ENCODE data around the gene KLHL3. TPM values are rescaled to one million over a fixed set of nuclear protein-coding genes. Genes with fewer than 3 reads are reported as not detected.

KLHL3 gene
- total and polyA plus RNA-seq, 9 donors: 2.6 to 4.8 (median 4.0) TPM

DNA sequence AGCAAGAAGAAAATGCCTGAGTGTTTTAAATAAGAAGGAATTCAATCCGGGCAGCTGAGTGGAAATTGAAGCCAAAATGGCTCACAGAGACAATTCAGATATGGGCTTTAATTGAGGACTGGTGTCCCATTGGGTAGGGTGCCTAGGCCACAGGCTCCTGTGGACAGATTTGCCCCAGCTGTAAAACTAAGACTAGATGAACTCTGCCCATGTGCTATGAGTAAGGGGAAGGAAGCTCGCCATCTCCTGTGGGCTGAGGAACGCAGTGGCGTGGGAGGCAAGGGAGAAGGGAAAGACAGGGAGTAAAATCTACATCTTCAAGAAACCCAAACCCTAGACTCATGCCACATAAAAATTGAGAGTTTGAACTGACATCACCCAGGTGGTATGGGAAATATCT, 66.1 kb downstream of the KLHL3 start:
- Histone ChIP-seq H3K36me3 (ENCODE audit: control insufficient read depth, insufficient read depth, low read length) (no peaks in the 10 kb centered on the region), H3K4me1 (ENCODE audit: control insufficient read depth, insufficient read depth, low read length) (peaks cover 14% of the 10 kb centered on the region), H3K27ac (ENCODE audit: low read length) (no peak overlapping the region), H3K27me3 (ENCODE audit: control insufficient read depth, insufficient read depth, low read length) (no peaks in the 10 kb centered on the region), H3K4me3 (ENCODE audit: low read length) (no peak overlapping the region), H3K9me3 (replicated peaks; ENCODE audit: control insufficient read depth, low read depth, low read length) (no peaks in the 10 kb centered on the region)
- WGBS (ENCODE audit: insufficient coverage): 78% methylated on average over 1 of the region's 4 CpGs
- DNase-seq: no peak

DNA sequence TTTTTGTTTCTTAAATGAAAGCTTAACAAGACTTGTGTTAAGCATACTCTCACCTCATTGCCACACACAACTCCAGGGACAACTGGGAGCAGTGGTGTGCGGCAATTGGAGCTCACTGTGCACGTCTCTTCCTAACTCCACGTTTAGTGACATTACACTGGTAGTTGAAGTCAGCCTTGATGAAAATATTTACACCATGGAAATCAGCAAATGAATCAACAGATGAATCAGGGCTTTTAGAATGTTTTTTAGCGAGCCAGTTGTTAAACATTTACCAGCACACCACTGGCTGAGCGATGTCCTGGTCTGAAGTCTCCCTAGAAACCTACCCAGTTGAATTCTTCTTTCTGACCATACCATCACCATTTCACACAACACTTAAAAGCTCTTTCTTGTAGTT, 67.3 kb downstream of the KLHL3 start:
- Histone ChIP-seq H3K36me3 (ENCODE audit: control insufficient read depth, insufficient read depth, low read length) (no peaks in the 10 kb centered on the region), H3K27me3 (ENCODE audit: control insufficient read depth, insufficient read depth, low read length) (no peaks in the 10 kb centered on the region), H3K4me3 (ENCODE audit: low read length) (no peak overlapping the region), H3K9me3 (replicated peaks; ENCODE audit: control insufficient read depth, low read depth, low read length) (no peaks in the 10 kb centered on the region), H3K4me1 (ENCODE audit: control insufficient read depth, insufficient read depth, low read length) (peaks cover 14% of the 10 kb centered on the region), H3K27ac (ENCODE audit: low read length) (no peak overlapping the region)
- no peak for DNase-seq
- 93% methylated on average over 2 of the region's 5 CpGs for WGBS (ENCODE audit: insufficient coverage)

DNA sequence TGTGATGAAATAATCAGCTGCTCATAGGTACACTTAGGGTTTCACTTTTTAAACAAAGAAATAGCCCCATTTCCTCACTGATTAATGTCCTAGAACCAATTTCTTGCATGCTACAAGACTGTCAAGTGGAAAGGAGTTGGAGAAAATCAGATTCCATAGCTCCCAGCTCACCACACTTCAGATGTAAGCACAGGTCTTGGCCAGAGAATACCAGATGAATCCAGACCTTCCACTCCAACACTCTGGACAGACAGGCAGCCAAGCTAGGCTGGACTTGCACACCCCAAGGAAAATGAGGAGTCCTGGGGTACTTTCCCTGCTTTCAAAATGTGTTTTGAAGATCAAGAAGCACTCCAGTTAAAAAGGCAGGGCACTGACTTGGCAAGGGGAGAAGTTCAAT, 68.5 kb downstream of the KLHL3 start:
- H3K27me3 ChIP-seq (ENCODE audit: control insufficient read depth, insufficient read depth, low read length): no peaks in the 10 kb centered on the region
- peak; percentile 7 for DNase-seq
- H3K4me1 ChIP-seq (ENCODE audit: control insufficient read depth, insufficient read depth, low read length): peaks cover 14% of the 10 kb centered on the region
- H3K4me3 ChIP-seq (ENCODE audit: low read length): no peak overlapping the region
- no peak overlapping the region for H3K27ac ChIP-seq (ENCODE audit: low read length)
- H3K36me3 ChIP-seq (ENCODE audit: control insufficient read depth, insufficient read depth, low read length): no peaks in the 10 kb centered on the region
- H3K9me3 ChIP-seq (replicated peaks; ENCODE audit: control insufficient read depth, low read depth, low read length): no peaks in the 10 kb centered on the region

DNA sequence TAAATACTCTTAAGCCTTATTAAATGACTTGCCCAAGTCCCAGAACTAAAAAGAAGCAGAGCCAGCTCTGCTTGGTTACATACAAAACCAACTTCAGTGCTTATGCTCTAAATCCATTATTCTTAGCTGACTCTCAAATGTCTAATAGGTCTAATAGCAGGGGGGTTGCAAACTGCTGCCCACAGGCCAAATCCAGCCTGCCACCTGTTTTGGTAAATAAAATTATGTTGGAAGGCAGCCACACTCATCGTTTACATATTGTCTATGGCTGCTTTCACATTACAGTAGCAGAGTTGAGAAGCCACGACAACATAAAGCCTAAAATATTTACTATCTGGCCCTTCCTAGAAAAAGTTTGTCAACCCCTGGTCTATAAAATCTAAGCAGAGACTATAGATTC, 69.0 kb downstream of the KLHL3 start:
- Histone ChIP-seq H3K9me3 (replicated peaks; ENCODE audit: control insufficient read depth, low read depth, low read length) (no peaks in the 10 kb centered on the region), H3K4me1 (ENCODE audit: control insufficient read depth, insufficient read depth, low read length) (peaks cover 14% of the 10 kb centered on the region), H3K27me3 (ENCODE audit: control insufficient read depth, insufficient read depth, low read length) (no peaks in the 10 kb centered on the region), H3K4me3 (ENCODE audit: low read length) (no peak overlapping the region), H3K36me3 (ENCODE audit: control insufficient read depth, insufficient read depth, low read length) (no peaks in the 10 kb centered on the region), H3K27ac (ENCODE audit: low read length) (peak overlapping the region; percentile 70)
- WGBS (ENCODE audit: insufficient coverage): no CpG with 5 or more reads among the region's 2 CpGs
- peak; percentile 40 for DNase-seq

DNA sequence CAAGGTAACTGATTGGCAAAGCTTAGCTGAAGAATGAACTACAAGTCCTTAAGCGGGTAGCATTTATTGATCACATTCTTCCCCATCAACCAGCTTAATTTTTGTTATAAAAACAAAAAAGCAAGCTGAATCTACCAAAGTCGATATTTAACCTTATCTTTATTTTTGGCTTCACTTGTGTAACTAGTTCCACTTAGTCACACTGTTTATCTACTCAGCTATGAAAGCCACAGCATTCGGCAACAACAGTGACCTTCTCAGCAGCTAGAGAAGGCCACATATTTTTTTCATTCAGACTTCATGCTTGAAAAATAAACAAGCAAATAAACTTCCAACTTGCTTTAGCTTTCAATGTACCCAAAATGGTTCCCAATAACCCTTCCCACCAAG, 69.4 kb downstream of the KLHL3 start:
- H3K36me3 ChIP-seq (ENCODE audit: control insufficient read depth, insufficient read depth, low read length): no peaks in the 10 kb centered on the region
- no peaks in the 10 kb centered on the region for H3K9me3 ChIP-seq (replicated peaks; ENCODE audit: control insufficient read depth, low read depth, low read length)
- no peak overlapping the region for H3K4me3 ChIP-seq (ENCODE audit: low read length)
- H3K4me1 ChIP-seq (ENCODE audit: control insufficient read depth, insufficient read depth, low read length): peaks cover 14% of the 10 kb centered on the region
- 92% methylated on average over 3 of the region's 3 CpGs for WGBS (ENCODE audit: insufficient coverage)
- H3K27me3 ChIP-seq (ENCODE audit: control insufficient read depth, insufficient read depth, low read length): no peaks in the 10 kb centered on the region
- DNase-seq: no peak
- H3K27ac ChIP-seq (ENCODE audit: low read length): peak overlapping the region; percentile 70

DNA sequence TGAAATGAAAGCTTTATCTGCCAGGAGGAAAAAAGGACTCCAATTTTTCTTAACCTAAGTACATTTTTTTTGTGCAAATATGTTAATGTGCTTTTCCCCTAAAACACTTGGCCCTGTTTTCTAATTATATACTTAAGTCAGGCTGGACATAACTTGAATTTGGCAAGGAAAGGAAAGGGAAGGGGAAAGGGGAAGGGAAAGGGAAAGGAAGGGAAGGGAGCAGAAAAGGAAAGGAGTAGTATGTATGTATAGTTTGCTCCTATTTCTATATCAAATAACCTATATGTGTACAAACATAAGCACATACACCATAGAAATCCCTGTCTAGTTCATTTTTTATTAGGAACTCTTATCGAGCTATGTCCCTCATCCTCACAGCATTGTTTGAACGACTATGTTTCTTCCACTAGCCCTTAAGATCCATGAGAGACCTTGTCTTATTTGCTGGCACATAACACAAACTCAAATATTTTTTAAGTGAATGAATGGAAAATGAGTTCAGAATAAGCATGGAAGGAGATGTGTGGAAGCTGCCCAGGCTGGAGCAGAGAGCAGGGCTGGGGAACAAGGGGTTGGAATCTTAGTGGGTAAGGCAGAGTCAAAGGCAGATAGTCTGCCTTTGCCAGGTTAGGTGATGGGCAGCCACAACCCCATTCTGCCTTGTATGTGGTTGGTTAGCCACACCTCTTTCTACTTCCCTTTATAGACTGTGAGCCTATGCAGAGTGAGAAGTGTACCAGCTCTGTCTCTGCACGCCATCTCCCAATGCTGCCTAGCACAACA, 70.0 kb downstream of the KLHL3 start:
- Histone ChIP-seq H3K27me3 (ENCODE audit: control insufficient read depth, insufficient read depth, low read length) (no peaks in the 10 kb centered on the region), H3K36me3 (ENCODE audit: control insufficient read depth, insufficient read depth, low read length) (no peaks in the 10 kb centered on the region), H3K4me1 (ENCODE audit: control insufficient read depth, insufficient read depth, low read length) (peaks cover 14% of the 10 kb centered on the region), H3K4me3 (ENCODE audit: low read length) (no peak overlapping the region), H3K9me3 (replicated peaks; ENCODE audit: control insufficient read depth, low read depth, low read length) (no peaks in the 10 kb centered on the region), H3K27ac (ENCODE audit: low read length) (peak overlapping the region; percentile 70)
- no CpG with 5 or more reads among the region's 3 CpGs for WGBS (ENCODE audit: insufficient coverage)
- peak; percentile 79 for DNase-seq

DNA sequence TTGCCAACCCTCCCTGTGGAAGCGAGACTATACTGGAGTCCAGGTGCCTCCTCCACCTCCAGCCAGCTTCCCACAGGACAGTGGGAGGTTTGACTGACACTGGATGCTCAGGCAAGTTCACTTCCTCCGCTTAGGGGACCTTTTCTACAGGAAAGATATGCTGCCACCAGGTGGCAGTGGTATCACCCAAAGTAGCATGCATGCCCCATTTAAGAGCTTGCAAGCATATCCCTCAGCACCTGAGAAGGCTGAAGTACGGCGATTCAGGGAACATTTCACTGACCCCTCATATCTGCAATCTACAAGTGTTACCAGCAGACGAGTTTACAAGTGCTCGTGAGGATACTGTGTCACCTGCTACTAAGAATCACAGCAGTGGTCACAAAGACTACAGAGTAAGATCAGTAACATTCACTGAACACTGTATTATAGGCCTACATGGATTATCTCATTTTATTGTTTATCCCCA, 75.5 kb downstream of the KLHL3 start:
- no peaks in the 10 kb centered on the region for H3K36me3 ChIP-seq (ENCODE audit: control insufficient read depth, insufficient read depth, low read length)
- H3K27ac ChIP-seq (ENCODE audit: low read length): no peak overlapping the region
- H3K4me3 ChIP-seq (ENCODE audit: low read length): no peak overlapping the region
- H3K27me3 ChIP-seq (ENCODE audit: control insufficient read depth, insufficient read depth, low read length): no peaks in the 10 kb centered on the region
- DNase-seq: peak; percentile 85
- WGBS (ENCODE audit: insufficient coverage): 7% methylated on average over 4 of the region's 6 CpGs
- no peaks in the 10 kb centered on the region for H3K9me3 ChIP-seq (replicated peaks; ENCODE audit: control insufficient read depth, low read depth, low read length)
- peaks cover 2% of the 10 kb centered on the region for H3K4me1 ChIP-seq (ENCODE audit: control insufficient read depth, insufficient read depth, low read length)

DNA sequence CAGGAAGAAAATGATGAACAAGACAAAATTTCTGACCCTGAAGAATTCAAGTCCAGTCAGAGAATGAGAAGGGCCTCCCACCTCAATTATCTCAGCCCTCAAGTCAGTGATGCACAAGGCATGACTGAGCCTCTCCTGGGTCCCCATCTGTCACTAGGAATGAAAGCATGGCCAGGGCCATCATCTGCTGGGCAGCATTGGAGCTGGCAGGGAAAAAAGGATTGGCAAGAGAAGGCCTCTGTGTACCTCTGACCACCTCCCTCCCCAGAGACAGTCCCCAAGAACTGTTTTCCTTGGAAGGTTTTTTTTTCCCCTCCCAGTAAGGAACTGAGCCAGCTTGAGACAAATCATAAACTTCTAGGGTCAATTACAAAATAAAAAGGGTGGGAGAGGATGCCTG, 76.7 kb downstream of the KLHL3 start:
- Histone ChIP-seq H3K9me3 (replicated peaks; ENCODE audit: control insufficient read depth, low read depth, low read length) (no peaks in the 10 kb centered on the region), H3K4me3 (ENCODE audit: low read length) (no peak overlapping the region), H3K27me3 (ENCODE audit: control insufficient read depth, insufficient read depth, low read length) (no peaks in the 10 kb centered on the region), H3K27ac (ENCODE audit: low read length) (no peak overlapping the region), H3K4me1 (ENCODE audit: control insufficient read depth, insufficient read depth, low read length) (peaks cover 2% of the 10 kb centered on the region), H3K36me3 (ENCODE audit: control insufficient read depth, insufficient read depth, low read length) (no peaks in the 10 kb centered on the region)
- DNase-seq: no peak

DNA sequence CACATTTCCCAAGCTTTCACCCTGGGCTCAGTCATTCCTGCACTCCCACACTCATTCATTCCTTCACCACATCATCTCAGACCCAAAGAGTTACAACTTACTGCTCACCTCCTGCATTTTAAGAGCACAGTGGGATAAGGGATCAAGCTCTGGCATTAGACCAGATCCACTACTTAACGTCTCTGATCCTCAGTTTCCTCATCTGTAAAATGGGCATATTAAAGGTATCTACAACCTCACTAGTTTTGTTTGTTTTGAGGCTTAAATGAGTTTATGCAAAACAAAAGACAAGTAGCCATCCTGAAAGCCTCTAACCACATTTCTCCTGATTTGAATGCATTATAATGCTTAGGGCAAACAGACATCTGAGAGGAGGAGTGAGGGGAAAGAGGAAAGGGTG, 77.6 kb downstream of the KLHL3 start:
- no peak for DNase-seq
- WGBS (ENCODE audit: insufficient coverage): no CpG with 5 or more reads among the region's 1 CpG
- H3K4me3 ChIP-seq (ENCODE audit: low read length): no peak overlapping the region

DNA sequence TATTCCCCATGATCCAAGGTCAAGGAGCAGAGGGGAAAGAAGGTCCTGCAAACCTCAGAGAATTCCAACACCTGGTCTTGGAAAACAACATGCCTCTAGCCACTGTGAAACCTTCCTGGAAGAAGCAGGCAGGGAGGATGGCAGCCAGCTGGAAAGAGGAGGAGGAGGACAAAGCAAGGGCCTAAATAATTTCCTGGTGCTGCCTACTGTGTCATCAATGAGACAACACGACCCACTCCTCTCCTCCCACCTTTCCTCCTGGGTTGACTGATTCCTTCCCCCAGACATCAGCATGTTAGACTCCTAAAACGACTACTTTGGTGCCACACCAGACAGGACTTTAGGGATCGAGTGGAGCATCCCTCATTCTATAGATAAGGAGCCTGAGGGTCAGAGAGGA, 78.8 kb downstream of the KLHL3 start:
- no peak for DNase-seq
- Histone ChIP-seq H3K4me1 (ENCODE audit: control insufficient read depth, insufficient read depth, low read length) (peaks cover 2% of the 10 kb centered on the region), H3K27ac (ENCODE audit: low read length) (no peak overlapping the region), H3K27me3 (ENCODE audit: control insufficient read depth, insufficient read depth, low read length) (no peaks in the 10 kb centered on the region), H3K36me3 (ENCODE audit: control insufficient read depth, insufficient read depth, low read length) (no peaks in the 10 kb centered on the region), H3K4me3 (ENCODE audit: low read length) (no peak overlapping the region), H3K9me3 (replicated peaks; ENCODE audit: control insufficient read depth, low read depth, low read length) (no peaks in the 10 kb centered on the region)
- 86% methylated on average over 1 of the region's 3 CpGs for WGBS (ENCODE audit: insufficient coverage)

More for the DNA sequence above, 77.6 kb downstream of the KLHL3 start:
- Histone ChIP-seq H3K36me3 (ENCODE audit: control insufficient read depth, insufficient read depth, low read length) (no peaks in the 10 kb centered on the region), H3K9me3 (replicated peaks; ENCODE audit: control insufficient read depth, low read depth, low read length) (no peaks in the 10 kb centered on the region), H3K27me3 (ENCODE audit: control insufficient read depth, insufficient read depth, low read length) (no peaks in the 10 kb centered on the region), H3K4me1 (ENCODE audit: control insufficient read depth, insufficient read depth, low read length) (peaks cover 2% of the 10 kb centered on the region), H3K27ac (ENCODE audit: low read length) (no peak overlapping the region)

DNA sequence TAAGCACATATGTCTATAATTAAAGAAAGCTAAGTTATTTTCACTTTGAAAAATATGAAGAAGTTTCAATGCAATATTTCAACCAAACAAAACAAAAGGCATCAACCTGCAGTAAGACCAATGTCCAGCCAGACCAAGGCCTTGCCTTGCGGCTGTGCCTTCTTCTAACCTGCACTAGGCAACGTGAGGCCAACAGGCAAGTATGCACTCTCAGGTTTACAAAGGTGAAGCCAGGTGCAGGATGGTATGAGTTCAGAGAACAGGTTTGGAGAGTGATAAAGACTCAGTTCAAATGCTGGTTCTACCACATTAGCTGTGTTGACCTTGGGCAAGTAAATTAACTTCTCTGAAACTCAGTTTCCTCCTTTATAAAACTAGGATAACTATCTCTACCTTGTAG, 79.3 kb downstream of the KLHL3 start:
- Histone ChIP-seq H3K27ac (ENCODE audit: low read length) (no peak overlapping the region), H3K27me3 (ENCODE audit: control insufficient read depth, insufficient read depth, low read length) (no peaks in the 10 kb centered on the region), H3K9me3 (replicated peaks; ENCODE audit: control insufficient read depth, low read depth, low read length) (no peaks in the 10 kb centered on the region), H3K4me3 (ENCODE audit: low read length) (no peak overlapping the region), H3K4me1 (ENCODE audit: control insufficient read depth, insufficient read depth, low read length) (peaks cover 2% of the 10 kb centered on the region), H3K36me3 (ENCODE audit: control insufficient read depth, insufficient read depth, low read length) (no peaks in the 10 kb centered on the region)
- no peak for DNase-seq
- no CpG with 5 or more reads among the region's 2 CpGs for WGBS (ENCODE audit: insufficient coverage)

Data from muscle of leg (tissue), 11 donors.